Stimulated activated naive CD8-positive, alpha-beta T cell treated with anti-CD3 and anti-CD28 coated beads, Interleukin-15, amount 100 ng/mL, for 72 hours (primary cell): ENCODE data around the gene FABP3.

Source experiments
- ATAC-seq: fragments of 150-1000 bp; cut with Tn5 transposase; 2 replicates; pipeline ENCODE4 v1.10.0; 2021; ENCODE audit warnings: mild to moderate bottlenecking, moderate library complexity
- DNase-seq, 2 donors: peaks; one replicate each; pipeline ENCODE4 v3.0.0; 2021 to 2022
- H3K27ac Mint-ChIP-seq, 2 donors: one replicate each; pipeline ENCODE4 v1.8.0; 2022; ENCODE audit warnings: mild to moderate bottlenecking in 2 of 2, mixed read lengths in 2 of 2, moderate library complexity in 2 of 2
- H3K27me3 Mint-ChIP-seq: one replicate; pipeline ENCODE4 v1.8.0; 2022; ENCODE audit warnings: mixed read lengths
- H3K4me1 Mint-ChIP-seq: one replicate; pipeline ENCODE4 v1.8.0; 2022; ENCODE audit warnings: mild to moderate bottlenecking, mixed read lengths
- H3K4me3 Mint-ChIP-seq, 2 donors: one replicate each; pipeline ENCODE4 v1.8.0; 2022; ENCODE audit warnings: mild to moderate bottlenecking in 2 of 2, mixed read lengths in 2 of 2, moderate library complexity in 1 of 2
- H3K9me3 Mint-ChIP-seq, 2 donors: one replicate each; pipeline ENCODE4 v1.8.0; 2022; ENCODE audit warnings: mixed read lengths in 2 of 2

Gene FABP3

GRCh38 chr1:31383967-31384366, 11.1 kb upstream of the FABP3 start:
- H3K27ac Mint-ChIP-seq: no peak overlapping the region
- no peaks in the 10 kb centered on the region for H3K4me1 Mint-ChIP-seq
- no peaks in the 10 kb centered on the region for H3K9me3 Mint-ChIP-seq
- ATAC-seq (no peak), DNase-seq (no peak)
- peaks cover 41% of the 10 kb centered on the region for H3K27me3 Mint-ChIP-seq
- no peak overlapping the region for H3K4me3 Mint-ChIP-seq

GRCh38 chr1:31382379-31382989, 9.6 kb upstream of the FABP3 start:
- Mint-ChIP-seq H3K27ac (no peak overlapping the region), H3K27me3 (peaks cover 35% of the 10 kb centered on the region), H3K9me3 (no peaks in the 10 kb centered on the region), H3K4me3 (no peak overlapping the region), H3K4me1 (no peaks in the 10 kb centered on the region)
- DNase-seq (no peak), ATAC-seq (no peak)

GRCh38 chr1:31381394-31382294, 8.8 kb upstream of the FABP3 start:
- ATAC-seq: no peak
- Mint-ChIP-seq H3K27me3 (peaks cover 28% of the 10 kb centered on the region), H3K27ac (no peak overlapping the region), H3K4me1 (no peaks in the 10 kb centered on the region), H3K9me3 (no peaks in the 10 kb centered on the region), H3K4me3 (no peak overlapping the region)
- DNase-seq: no peak

- Mint-ChIP-seq H3K27ac (no peak overlapping the region), H3K27me3 (peaks cover 28% of the 10 kb centered on the region), H3K4me1 (no peaks in the 10 kb centered on the region), H3K9me3 (no peaks in the 10 kb centered on the region), H3K4me3 (no peak overlapping the region)
- DNase-seq: no peak
- no peak for ATAC-seq
Measured at GRCh38 chr1:31380181-31380580, 7.3 kb upstream of the FABP3 start.

GRCh38 chr1:31378001-31378400, 5.1 kb upstream of the FABP3 start:
- no peak overlapping the region for H3K27ac Mint-ChIP-seq
- no peak for ATAC-seq
- H3K4me3 Mint-ChIP-seq: no peak overlapping the region
- peaks cover 22% of the 10 kb centered on the region for H3K27me3 Mint-ChIP-seq
- H3K4me1 Mint-ChIP-seq: peaks cover 15% of the 10 kb centered on the region
- H3K9me3 Mint-ChIP-seq: no peaks in the 10 kb centered on the region
- no peak for DNase-seq

- H3K27me3 Mint-ChIP-seq: peaks cover 22% of the 10 kb centered on the region
- no peaks in the 10 kb centered on the region for H3K9me3 Mint-ChIP-seq
- DNase-seq (no peak), ATAC-seq (no peak)
- H3K4me1 Mint-ChIP-seq: peaks cover 20% of the 10 kb centered on the region
- peak overlapping the region in 1 of 2 donors; percentile 20 for H3K27ac Mint-ChIP-seq
- no peak overlapping the region for H3K4me3 Mint-ChIP-seq
Measured at GRCh38 chr1:31377364-31377863, 4.5 kb upstream of the FABP3 start.

- ATAC-seq (no peak), DNase-seq (no peak)
- Mint-ChIP-seq H3K9me3 (no peaks in the 10 kb centered on the region), H3K27ac (no peak overlapping the region), H3K4me3 (no peak overlapping the region), H3K27me3 (peaks cover 17% of the 10 kb centered on the region), H3K4me1 (peaks cover 27% of the 10 kb centered on the region)
Measured at GRCh38 chr1:31376375-31377134, 3.7 kb upstream of the FABP3 start.

GRCh38 chr1:31374511-31375196, 1.8 kb upstream of the FABP3 start:
- Mint-ChIP-seq H3K27me3 (peaks cover 8% of the 10 kb centered on the region), H3K4me3 (no peak overlapping the region), H3K4me1 (peaks cover 27% of the 10 kb centered on the region), H3K9me3 (no peaks in the 10 kb centered on the region), H3K27ac (no peak overlapping the region)
- ATAC-seq (no peak), DNase-seq (no peak)

- Mint-ChIP-seq H3K4me1 (peaks cover 27% of the 10 kb centered on the region), H3K27ac (no peak overlapping the region), H3K27me3 (peaks cover 8% of the 10 kb centered on the region), H3K4me3 (peak overlapping the region; percentile 81 to 86), H3K9me3 (no peaks in the 10 kb centered on the region)
- no peak for DNase-seq
- ATAC-seq: no peak
Measured at GRCh38 chr1:31373897-31374486, 1.1 kb upstream of the FABP3 start.

- Mint-ChIP-seq H3K27me3 (peaks cover 8% of the 10 kb centered on the region), H3K4me1 (peaks cover 27% of the 10 kb centered on the region), H3K9me3 (no peaks in the 10 kb centered on the region), H3K4me3 (peak overlapping the region; percentile 17 to 81), H3K27ac (peak overlapping the region in 1 of 2 donors; percentile 92)
- ATAC-seq (peak; percentile 22), DNase-seq (no peak)
Measured at GRCh38 chr1:31372751-31373055, 173 bp downstream of the FABP3 start.

- Mint-ChIP-seq H3K9me3 (no peaks in the 10 kb centered on the region), H3K27ac (peak overlapping the region in 1 of 2 donors; percentile 91)
Measured at GRCh38 chr1:31372051-31372450, 825 bp downstream of the FABP3 start.

GRCh38 chr1:31371121-31371959, 1.5 kb downstream of the FABP3 start:
- H3K27ac Mint-ChIP-seq: no peak overlapping the region
- no peak overlapping the region for H3K4me3 Mint-ChIP-seq
- ATAC-seq: no peak
- no peak for DNase-seq
- H3K27me3 Mint-ChIP-seq: peaks cover 8% of the 10 kb centered on the region
- no peaks in the 10 kb centered on the region for H3K9me3 Mint-ChIP-seq
- H3K4me1 Mint-ChIP-seq: peaks cover 27% of the 10 kb centered on the region

More at GRCh38 chr1:31372051-31372450, 825 bp downstream of the FABP3 start:
- DNase-seq: no peak
- Mint-ChIP-seq H3K4me1 (peaks cover 27% of the 10 kb centered on the region), H3K4me3 (no peak overlapping the region), H3K27me3 (peaks cover 8% of the 10 kb centered on the region)
- ATAC-seq: no peak

- Mint-ChIP-seq H3K4me3 (no peak overlapping the region), H3K4me1 (peaks cover 27% of the 10 kb centered on the region), H3K27me3 (peaks cover 8% of the 10 kb centered on the region)
Measured at GRCh38 chr1:31370565-31370964, 2.3 kb downstream of the FABP3 start.

GRCh38 chr1:31370021-31370420, 2.9 kb downstream of the FABP3 start:
- no peak for ATAC-seq
- Mint-ChIP-seq H3K27ac (no peak overlapping the region), H3K4me3 (no peak overlapping the region), H3K4me1 (peaks cover 27% of the 10 kb centered on the region), H3K27me3 (peaks cover 8% of the 10 kb centered on the region), H3K9me3 (no peaks in the 10 kb centered on the region)
- DNase-seq: no peak

More at GRCh38 chr1:31370565-31370964, 2.3 kb downstream of the FABP3 start:
- Mint-ChIP-seq H3K27ac (no peak overlapping the region), H3K9me3 (no peaks in the 10 kb centered on the region)
- ATAC-seq: no peak
- DNase-seq: no peak
